Kidney (tissue), 14 donors: Measurements from ENCODE around the gene SCAANT1. TPM values are rescaled to one million over a fixed set of nuclear protein-coding genes. Genes with fewer than 3 reads are reported as not detected.
A peak's percentile ranks its signal among the peaks of the same experiment; 100 is the strongest.

Experiments
- DNase-seq, 5 donors: peaks; one replicate each; pipeline ENCODE4 v3.0.0-alpha.2; 2013 to 2020
- FAIRE-seq: peaks from 2 replicates; lab custom pipeline; 2012; peaks lifted over from hg19 to GRCh38; lab: Jason Lieb, UNC
- H3K27ac ChIP-seq, 2 donors: one replicate each; pipeline ENCODE4 v1.7.0; 2013; ENCODE audit warnings: low read depth in 2 of 2, low read length in 2 of 2, inconsistent platforms in 1 of 2
- H3K27me3 ChIP-seq: one replicate; pipeline ENCODE4 v1.7.1; 2013; ENCODE audit warnings: low read length, inconsistent platforms; ENCODE audit not compliant: control insufficient read depth, insufficient read depth
- H3K36me3 ChIP-seq, 3 donors: one replicate each; pipeline versions ENCODE4 v1.7.0 to v1.7.1; 2013; ENCODE audit warnings: low read length in 3 of 3, control low read depth in 1 of 3, inconsistent platforms in 1 of 3; ENCODE audit not compliant: insufficient read depth in 3 of 3, control insufficient read depth in 2 of 3
- H3K4me1 ChIP-seq, 3 donors: one replicate each; pipeline versions ENCODE4 v1.7.0 to v1.7.1; 2013; ENCODE audit warnings: low read length in 3 of 3, inconsistent platforms in 1 of 3, low read depth in 1 of 3; ENCODE audit not compliant: control insufficient read depth in 2 of 3, insufficient read depth in 2 of 3
- H3K4me3 ChIP-seq, 3 donors: one replicate each; pipeline versions ENCODE4 v1.7.0 to v1.8.1; 2013; ENCODE audit warnings: low read length in 3 of 3, control low read depth in 1 of 3, inconsistent platforms in 1 of 3
- H3K9ac ChIP-seq, 3 donors: one replicate each; pipeline versions ENCODE4 v1.7.0 to v1.7.1; 2013; ENCODE audit warnings: low read length in 3 of 3, control low read depth in 1 of 3, inconsistent platforms in 1 of 3
- H3K9me3 ChIP-seq, 3 donors: one replicate each; pipeline versions ENCODE4 v1.7.0 to v1.7.1; 2013; ENCODE audit warnings: low read length in 3 of 3, control low read depth in 1 of 3, inconsistent platforms in 1 of 3; ENCODE audit not compliant: control insufficient read depth in 2 of 3, insufficient read depth in 1 of 3
- CTCF ChIP-seq: IDR thresholded peaks from 3 replicates; pipeline ENCODE4 v1.5.1; 2012; ENCODE audit warnings: mild to moderate bottlenecking, moderate library complexity, borderline replicate concordance; ENCODE audit not compliant: insufficient read depth; ENCODE audit errors: extremely low read depth
- intact Hi-C: fragments of 100-400 bp; cut with DNase I; formaldehyde crosslinking; loops from one replicate; pipeline ENCODE4 v1.11.1; 2022
- polyA plus RNA-seq: library from polyadenylated mRNA; stranded (reverse); fragments of 350-450 nt; fragmentation: Illumina TruSeq; extraction: RNeasy Lipid Tissue Mini Kit (QIAGEN cat#74804); gene quantifications from one replicate; pipeline ENCODE4 v1.2.3, GENCODE V29; 2014; ENCODE audit warnings: low read depth, low replicate concordance; ENCODE audit not compliant: insufficient read depth
- total RNA-seq: library from RNA; stranded (reverse); fragmentation: NEBNext Ultra II Directional; extraction: Animal tissue kit (Norgen Biotek cat#: 25700); gene quantifications from one replicate; pipeline ENCODE4 v1.2.1, GENCODE V29; 2021
- donor health status: control.
- donor health status: control.
- donor health status: control.
- donor health status: control.
- donor health status: control.
- donor health status: DM: yes; HTN: yes; CAD: no.
- donor health status: Normal renal cell carcinoma (clear cell type).

SCAANT1 gene
- total and polyA plus RNA-seq, 2 donors from 2014 or later, result not detected

- H3K4me1 ChIP-seq, result peaks cover 0 to 29% (median 15%) of the 10 kb centered on the region in 3 donors
- FAIRE-seq, result no peak
- TF ChIP-seq CTCF, result no peak
Measured at GRCh38 chr3:63959146-63959545, 47.0 kb upstream of the SCAANT1 start.

GRCh38 chr3:63955830-63956545 lies 43.8 kb upstream of the SCAANT1 start:
- H3K9ac ChIP-seq, result peak overlapping the region in 1 of 3 donors; percentile 20
- TF ChIP-seq CTCF, result no peak
- intact Hi-C loops, result no loop called here
- H3K36me3 ChIP-seq, result peaks cover 0 to 5% (median 0%) of the 10 kb centered on the region in 3 donors
- DNase-seq (peak in 2 of 5 donors; percentile 65 to 74), FAIRE-seq (no peak)
- H3K4me1 ChIP-seq, result peaks cover 0 to 30% (median 16%) of the 10 kb centered on the region in 3 donors
- peak overlapping the region in 2 of 3 donors; percentile 43 to 45 for H3K4me3 ChIP-seq
- H3K27ac ChIP-seq, result peak overlapping the region; percentile 59 to 67
- H3K27me3 ChIP-seq, result no peaks in the 10 kb centered on the region
- H3K9me3 ChIP-seq, result no peaks in the 10 kb centered on the region

More at GRCh38 chr3:63959146-63959545, 47.0 kb upstream of the SCAANT1 start:
- Histone ChIP-seq H3K27me3 (no peaks in the 10 kb centered on the region), H3K4me3 (no peak overlapping the region), H3K36me3 (peaks cover 0 to 3% (median 0%) of the 10 kb centered on the region in 3 donors), H3K9ac (no peak overlapping the region), H3K27ac (no peak overlapping the region), H3K9me3 (no peaks in the 10 kb centered on the region)
- no peak for DNase-seq
- intact Hi-C loops, result no loop called here

- peaks cover 0 to 34% (median 15%) of the 10 kb centered on the region in 3 donors for H3K4me1 ChIP-seq
- peak overlapping the region in 1 of 3 donors; percentile 20 for H3K9ac ChIP-seq
- no peaks in the 10 kb centered on the region for H3K27me3 ChIP-seq
- H3K36me3 ChIP-seq, result peaks cover 0 to 5% (median 0%) of the 10 kb centered on the region in 3 donors
- no peak for FAIRE-seq
- TF ChIP-seq CTCF, result no peak
- no peak for DNase-seq
- no peaks in the 10 kb centered on the region for H3K9me3 ChIP-seq
- intact Hi-C loops, result no loop called here
- peak overlapping the region; percentile 50 to 59 for H3K27ac ChIP-seq
- peak overlapping the region in 1 of 3 donors; percentile 45 for H3K4me3 ChIP-seq
Measured at GRCh38 chr3:63955036-63955650, 43.0 kb upstream of the SCAANT1 start.
